SK-N-MC (cell line): ENCODE measurements around the gene MRPL24.

ENCODE experiments used
- EZH2 ChIP-seq: fragments of 200-600 bp; sonication (generic); IDR thresholded peaks from one replicate; pipeline ENCODE4 v1.6.1; 2017; ENCODE audit warnings: antibody characterized with exemption
- FOXP2 ChIP-seq: optimal IDR thresholded peaks from 2 replicates; pipeline ENCODE3; 2011; ENCODE audit warnings: mild to moderate bottlenecking, moderate library complexity; ENCODE audit not compliant: insufficient read depth; ENCODE audit errors: extremely low read length, control extremely low read depth
- POLR2AphosphoS5 ChIP-seq: IDR thresholded peaks from 2 replicates; pipeline ENCODE4 v1.6.1; 2012; ENCODE audit warnings: mild to moderate bottlenecking, low read depth, low read length, borderline replicate concordance

DNA sequence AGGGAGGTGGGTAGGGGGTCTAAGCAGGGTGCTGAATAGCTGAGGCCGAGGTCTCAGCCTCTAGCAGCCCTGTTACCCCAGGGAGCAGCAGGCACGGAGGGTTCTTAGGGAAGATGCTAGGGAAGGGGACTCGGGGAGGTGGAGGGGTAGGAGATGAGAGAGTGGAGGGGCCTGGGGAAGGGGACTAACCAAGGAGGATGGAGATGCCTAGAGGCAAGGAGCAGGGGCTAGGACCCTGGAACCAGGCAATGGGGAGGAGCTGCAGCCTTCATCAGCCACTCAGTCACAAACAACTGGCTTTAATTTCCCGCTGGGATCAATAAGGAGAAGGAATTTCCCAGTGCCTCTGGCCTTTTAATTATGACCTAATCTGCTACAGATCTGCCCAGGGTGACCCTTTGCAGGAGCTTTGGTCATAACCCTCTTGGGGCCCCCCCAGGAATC lies 32.6 kb downstream of the MRPL24 start:
- no peak for TF ChIP-seq POLR2AphosphoS5
- no peak for TF ChIP-seq EZH2
- TF ChIP-seq FOXP2 = no peak
